GM18907 (cell line): Measurements from ENCODE around the gene CDYL.

Experiments
- ATAC-seq: cut with Tn5 transposase; IDR thresholded peaks from one replicate; pipeline ENCODE4 v1.9.1; 2021; ENCODE audit warnings: mild to moderate bottlenecking, moderate library complexity; ENCODE audit not compliant: unreplicated experiment

The CDYL gene

DNA sequence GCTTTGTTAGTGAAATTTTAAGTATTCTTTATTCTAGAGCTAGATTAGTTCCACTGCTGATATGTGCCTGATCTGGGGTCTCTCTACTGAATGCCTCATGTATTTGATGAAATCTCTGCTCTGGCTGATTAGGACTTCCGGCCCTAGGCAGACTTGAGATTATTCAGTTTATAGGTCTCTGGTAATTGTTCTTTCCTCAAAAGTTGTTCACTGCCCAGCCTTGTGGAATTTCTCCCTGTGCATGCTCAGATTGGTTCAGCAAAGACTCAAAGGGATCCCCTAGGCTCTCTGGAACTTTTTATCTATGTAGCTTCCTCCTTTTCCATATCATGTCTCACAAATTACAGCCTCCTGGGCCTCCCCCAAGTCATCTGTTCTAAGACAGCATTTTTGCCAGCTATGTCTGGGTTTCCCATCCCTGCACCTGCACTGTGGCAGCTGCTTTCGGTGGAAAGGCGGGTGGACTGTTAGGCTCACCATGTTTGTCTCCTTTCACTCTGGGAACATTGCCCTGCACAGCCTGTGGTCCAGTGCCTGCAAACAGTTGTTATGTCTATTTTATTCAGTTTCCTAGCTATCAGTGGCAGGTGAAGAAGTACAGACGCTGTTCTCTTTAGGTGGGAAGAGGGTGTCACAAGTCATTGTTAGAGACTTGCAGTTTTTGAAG lies 154.0 kb downstream of the CDYL start:
- no peak for ATAC-seq

- ATAC-seq: no peak
Measured at GRCh38 chr6:4931530-4932227, 155.5 kb downstream of the CDYL start.

GRCh38 chr6:4932228-4932903 lies 156.2 kb downstream of the CDYL start:
- no peak for ATAC-seq

- peak; percentile 61 for ATAC-seq
Measured at GRCh38 chr6:4935486-4935885, 159.3 kb downstream of the CDYL start.

DNA sequence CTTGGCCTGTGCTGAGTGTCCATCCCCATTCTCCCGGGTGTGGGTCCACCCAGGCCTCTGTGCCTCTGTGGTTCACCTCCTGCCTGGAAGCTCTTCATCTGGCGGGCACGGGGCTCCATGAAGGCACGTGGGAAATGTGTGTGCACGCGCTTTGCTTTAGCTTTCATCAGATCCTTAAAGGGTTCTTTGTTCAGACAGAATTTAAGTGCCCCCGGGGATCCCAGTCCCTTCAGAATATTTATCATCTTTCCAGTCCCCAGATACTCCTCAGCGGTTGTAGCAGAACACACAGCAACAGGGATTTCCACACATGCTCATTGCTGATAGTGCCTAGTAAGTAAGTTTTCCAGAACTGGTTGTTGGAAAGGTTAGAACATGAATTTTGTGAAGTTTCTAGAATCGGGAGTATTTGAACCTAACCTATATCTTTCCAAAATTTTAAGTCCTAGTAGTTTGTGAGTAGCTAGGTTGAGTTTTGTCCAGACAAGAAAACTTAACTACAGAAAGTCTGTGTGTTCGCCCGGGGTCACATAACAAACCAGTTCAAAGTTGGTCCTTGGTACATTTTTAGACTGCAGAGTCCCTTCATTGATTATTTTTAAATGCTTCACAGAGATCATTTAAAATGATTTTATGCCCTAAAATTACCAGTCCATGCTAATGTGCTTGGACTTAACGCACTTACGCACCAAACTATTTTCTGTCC lies 159.9 kb downstream of the CDYL start:
- no peak for ATAC-seq

DNA sequence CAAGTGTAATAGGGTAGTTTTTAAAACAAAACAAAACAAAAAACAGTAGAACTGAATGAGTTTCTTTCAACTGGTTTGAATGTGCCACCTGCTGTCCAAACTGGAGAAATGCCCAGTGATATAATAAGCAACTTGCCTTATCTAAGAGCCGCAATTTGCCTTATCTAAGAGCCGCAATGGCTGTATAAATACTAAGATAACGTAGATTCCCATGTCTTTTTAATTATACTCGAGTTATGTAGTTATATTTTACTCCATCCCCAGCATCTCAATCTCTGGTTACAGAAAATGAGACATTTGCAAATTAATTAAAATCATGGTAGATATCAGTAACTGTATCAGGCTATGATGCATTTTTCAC lies 160.5 kb downstream of the CDYL start:
- no peak for ATAC-seq

DNA sequence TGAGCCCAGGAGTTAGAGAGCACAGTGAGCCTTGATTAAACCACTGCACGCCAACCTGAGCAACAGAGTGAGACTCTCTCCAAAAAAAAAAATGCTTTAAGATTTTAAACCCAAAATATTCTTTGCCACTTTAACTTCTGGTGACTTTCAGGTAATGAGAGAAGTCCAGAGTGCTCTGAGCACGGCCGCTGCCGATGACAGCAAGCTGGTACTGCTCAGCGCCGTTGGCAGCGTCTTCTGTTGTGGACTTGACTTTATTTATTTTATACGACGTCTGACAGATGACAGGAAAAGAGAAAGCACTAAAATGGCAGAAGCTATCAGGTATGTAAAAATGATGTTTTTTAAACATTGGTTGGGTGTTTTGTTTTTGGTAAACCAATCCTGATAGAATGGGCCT lies 161.2 kb downstream of the CDYL start:
- ATAC-seq: no peak

GRCh38 chr6:4939241-4939640 lies 163.0 kb downstream of the CDYL start:
- no peak for ATAC-seq

DNA sequence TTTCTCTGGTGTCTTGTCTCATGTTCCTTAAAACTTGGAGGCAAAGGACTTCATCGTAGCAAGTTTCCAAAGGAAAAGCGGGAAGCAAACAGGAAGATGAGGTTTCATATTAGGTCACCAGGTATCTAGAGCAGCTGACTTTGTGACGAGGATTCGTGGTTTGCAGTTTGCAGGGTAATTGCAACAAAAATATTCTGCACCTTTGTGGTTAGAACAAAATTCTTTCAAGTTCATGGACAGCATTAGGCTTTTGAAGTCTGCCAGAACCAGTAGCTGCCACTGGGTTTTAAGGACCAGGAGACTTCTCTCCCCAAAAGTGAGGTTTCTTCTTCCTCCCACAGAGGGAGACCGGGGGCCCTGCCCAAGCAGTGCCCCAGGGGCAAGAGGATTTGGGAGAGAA lies 164.2 kb downstream of the CDYL start:
- ATAC-seq: no peak

GRCh38 chr6:4941782-4942672 lies 165.8 kb downstream of the CDYL start:
- peak; percentile 61 for ATAC-seq

DNA sequence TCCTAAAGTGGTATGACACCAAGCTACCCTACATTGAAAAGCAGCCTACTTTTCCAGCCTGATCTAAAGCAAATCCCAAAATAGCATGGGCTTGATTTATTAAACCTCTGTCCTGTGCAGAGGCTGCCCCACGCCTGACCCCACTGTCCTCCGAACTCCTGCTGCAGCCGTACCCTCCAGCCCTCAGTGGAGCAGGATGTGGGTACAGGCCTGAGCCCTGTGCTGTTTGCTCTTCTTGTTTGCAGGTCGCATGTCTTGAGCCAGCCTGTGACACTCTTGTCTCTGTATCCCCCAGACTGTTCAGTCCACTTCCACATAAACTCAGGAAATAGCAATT lies 166.4 kb downstream of the CDYL start:
- no peak for ATAC-seq

GRCh38 chr6:4943716-4944115 lies 167.5 kb downstream of the CDYL start:
- no peak for ATAC-seq

DNA sequence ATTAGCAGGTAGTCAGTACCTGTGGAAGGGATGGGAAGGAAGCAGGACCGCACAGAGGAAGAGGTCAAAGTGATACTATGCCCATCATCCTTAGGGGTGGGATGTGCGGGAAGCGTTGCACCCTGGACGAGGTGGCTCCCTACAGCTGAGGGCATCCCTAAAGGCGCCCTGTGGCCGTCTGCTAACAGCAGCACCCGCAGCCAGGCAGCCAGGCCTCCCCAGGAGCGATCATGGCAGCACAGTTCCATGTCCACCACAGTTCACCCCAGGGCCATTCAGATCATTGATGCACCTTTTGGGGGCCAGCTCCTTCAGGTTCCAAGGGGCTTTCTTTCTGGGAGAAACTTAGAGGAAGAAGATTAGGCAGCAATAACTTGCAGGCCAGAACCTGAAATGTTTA lies 168.1 kb downstream of the CDYL start:
- ATAC-seq: no peak

GRCh38 chr6:4946521-4946920 lies 170.3 kb downstream of the CDYL start:
- ATAC-seq: no peak

DNA sequence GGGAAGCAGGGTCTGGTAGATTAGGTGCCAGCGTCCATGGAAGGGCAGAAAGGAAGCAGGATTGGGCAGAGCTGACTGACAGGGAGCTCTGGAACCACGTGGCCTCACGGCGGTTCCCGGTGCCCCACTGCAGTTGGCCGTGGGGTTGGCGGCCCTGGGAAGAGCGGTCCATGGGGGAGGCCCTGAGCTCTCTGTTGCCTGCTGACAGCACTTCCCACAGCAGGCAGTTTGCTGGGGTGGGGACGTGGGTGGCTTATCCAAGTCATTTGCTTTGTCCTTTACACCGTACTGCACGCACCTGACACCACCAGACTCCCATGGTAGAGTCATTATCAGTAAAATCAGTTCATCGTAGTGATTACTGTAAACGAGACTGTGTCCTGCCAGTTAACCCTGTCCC lies 171.5 kb downstream of the CDYL start:
- ATAC-seq: no peak

DNA sequence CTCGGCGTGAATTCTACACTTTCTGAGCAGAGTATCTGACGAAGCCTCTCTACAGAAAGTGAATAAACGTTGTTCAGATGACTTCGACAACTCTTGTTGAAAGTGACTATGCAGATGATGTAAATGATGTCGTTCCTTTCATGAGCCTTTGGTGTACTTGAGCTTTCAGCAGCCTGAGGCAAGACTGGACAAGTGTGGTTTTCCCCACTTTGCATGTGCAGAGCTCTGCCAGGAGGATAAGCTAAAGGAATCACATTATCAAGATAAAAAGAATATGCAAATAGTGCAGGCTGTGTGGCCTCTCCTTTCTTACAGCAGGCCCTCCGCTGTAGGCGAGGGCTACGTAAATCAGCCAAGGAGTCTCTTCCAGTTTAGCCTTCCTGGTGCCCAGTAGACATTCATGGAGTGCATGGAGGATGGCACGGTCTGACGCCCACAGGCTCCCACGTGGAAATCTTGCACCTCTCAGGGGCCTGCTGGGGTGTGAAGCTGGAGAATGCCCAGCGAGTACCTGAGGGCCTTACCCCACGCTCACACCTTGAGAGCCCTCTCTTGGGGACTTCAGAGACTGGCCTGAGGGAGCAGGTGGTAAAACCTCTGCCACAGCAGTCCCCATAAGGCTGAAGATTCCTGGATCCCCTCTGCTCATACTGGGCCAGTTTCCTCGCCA lies 172.7 kb downstream of the CDYL start:
- ATAC-seq: no peak

GRCh38 chr6:4950076-4950475 lies 173.9 kb downstream of the CDYL start:
- no peak for ATAC-seq

- no peak for ATAC-seq
Measured at GRCh38 chr6:4950836-4951533, 174.8 kb downstream of the CDYL start.

DNA sequence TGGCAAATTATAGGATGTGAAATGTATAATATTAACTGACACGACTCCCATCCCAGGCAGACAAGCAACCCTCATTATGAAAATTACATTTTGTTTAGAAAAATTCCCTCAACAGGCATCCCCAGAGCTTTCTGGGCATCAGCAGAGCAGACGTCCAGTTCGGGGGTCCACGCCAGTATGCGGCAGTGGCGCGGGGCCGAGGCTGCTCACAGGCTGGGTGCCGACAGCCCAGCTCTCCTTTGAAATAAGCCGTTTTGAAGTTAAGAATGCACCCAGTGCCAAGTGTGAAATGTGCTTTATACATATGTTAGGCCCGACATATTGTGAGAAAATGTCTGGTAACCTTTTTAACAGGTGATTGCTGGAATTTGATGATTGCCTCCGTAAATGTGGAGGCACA lies 177.2 kb downstream of the CDYL start:
- no peak for ATAC-seq

DNA sequence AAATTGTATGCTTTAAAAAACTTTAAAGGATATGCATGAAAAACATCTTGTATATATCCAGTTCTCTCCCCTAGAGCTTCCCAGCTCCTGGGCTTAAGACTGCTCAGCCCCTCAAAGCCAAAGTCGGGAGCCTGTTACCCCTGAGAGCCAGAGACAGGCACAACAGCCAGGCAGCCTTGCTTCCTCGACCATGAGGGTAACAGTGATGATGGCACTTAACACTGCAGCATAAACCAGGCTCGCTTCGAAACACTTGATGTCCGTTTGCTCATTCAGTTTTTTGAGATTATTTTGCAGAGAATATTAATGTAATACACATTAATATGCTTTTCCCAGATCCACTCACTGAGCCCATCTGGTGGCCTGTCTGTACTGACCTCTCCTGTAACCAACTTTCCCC lies 180.4 kb downstream of the CDYL start:
- no peak for ATAC-seq
